B cell (primary cell): ENCODE data around the gene OSCAR.

Experiments
- CTCF ChIP-seq: fragments of 200-600 bp; IDR thresholded peaks from one replicate; pipeline ENCODE4 v1.8.0; 2022; ENCODE audit warnings: antibody characterized with exemption, mild to moderate bottlenecking
- EZH2 ChIP-seq: IDR thresholded peaks from 2 replicates; pipeline ENCODE4 v1.6.1; 2012; ENCODE audit warnings: borderline replicate concordance, low read depth, mild to moderate bottlenecking, moderate library complexity, low read length; ENCODE audit not compliant: insufficient read depth, poor library complexity, severe bottlenecking

GRCh38 chr19:54094426-54095000, 6.1 kb downstream of the OSCAR start:
- TF ChIP-seq CTCF: no peak
- no peak for TF ChIP-seq EZH2
